HFFc6 (cell line): Measurements from ENCODE around the gene CAPZA1. TPM values are rescaled to one million over a fixed set of nuclear protein-coding genes. Genes with fewer than 3 reads are reported as not detected.
A peak's percentile ranks its signal among the peaks of the same experiment; 100 is the strongest.

ENCODE experiments used
- DNase-seq: peaks from one replicate; pipeline ENCODE4 v3.0.0-alpha.2; 2018
- H3K27ac Mint-ChIP-seq: 2 replicates; pipeline ENCODE4 v1.8.0; 2020; ENCODE audit warnings: mild to moderate bottlenecking, mixed read lengths
- H3K27me3 Mint-ChIP-seq: 2 replicates; pipeline ENCODE4 v1.8.0; 2021; ENCODE audit warnings: mild to moderate bottlenecking, moderate library complexity, mixed read lengths; ENCODE audit not compliant: insufficient read depth
- H3K36me3 Mint-ChIP-seq: 2 replicates; pipeline ENCODE4 v1.8.0; 2021; ENCODE audit warnings: low read depth, mixed read lengths
- H3K4me1 Mint-ChIP-seq: 2 replicates; pipeline ENCODE4 v1.8.0; 2020; ENCODE audit warnings: low read depth, mixed read lengths
- H3K4me3 Mint-ChIP-seq: 2 replicates; pipeline ENCODE4 v1.8.0; 2020; ENCODE audit warnings: mild to moderate bottlenecking, moderate library complexity, mixed read lengths
- H3K9me3 Mint-ChIP-seq: 2 replicates; pipeline ENCODE4 v1.8.0; 2020; ENCODE audit warnings: mild to moderate bottlenecking, mixed read lengths
- CTCF ChIP-seq: fragments of 200-600 bp; sonication (generic); IDR thresholded peaks from 2 replicates; pipeline ENCODE4 v1.5.0; 2021; ENCODE audit warnings: antibody characterized with exemption, mild to moderate bottlenecking
- total RNA-seq, 6 experiments: library from RNA; stranded (reverse); fragmentation: NEBNext Ultra II Directional; extraction: Animal tissue kit (Norgen Biotek cat#: 25700); gene quantifications; 2 replicates in 1 of 6; 3 replicates in 5 of 6; pipeline ENCODE4 v1.2.3, GENCODE V29; 2021

CAPZA1 gene
- total RNA-seq, 6 experiments from 2014 or later: 230 to 293 (median 265) TPM

GRCh38 chr1:112674440-112674985 is 54.9 kb downstream of the CAPZA1 start, which contains the start of gene MOV10:
TSS of gene MOV10 (plus strand) at chr1:112674659. CDS start at chr1:112674913, 254 bp downstream.
- Mint-ChIP-seq H3K36me3 (peaks cover 30% of the 10 kb centered on the region), H3K9me3 (no peaks in the 10 kb centered on the region), H3K4me1 (peaks cover 46% of the 10 kb centered on the region), H3K27ac (peak within 1 kb of the TSS; percentile 98), H3K27me3 (peaks cover 9% of the 10 kb centered on the region; the same call in 1 of the 2 replicates), H3K4me3 (peak within 1 kb of the TSS; percentile 96)
- peak; percentile 48 for DNase-seq
- TF ChIP-seq CTCF: no peak

GRCh38 chr1:112674986-112675727 is 55.5 kb downstream of the CAPZA1 start:
- H3K9me3 Mint-ChIP-seq: no peaks in the 10 kb centered on the region
- peak overlapping the region; percentile 98 for H3K27ac Mint-ChIP-seq
- H3K27me3 Mint-ChIP-seq: peaks cover 9% of the 10 kb centered on the region; the same call in 1 of the 2 replicates
- peak; percentile 28; the same call in 1 of the 2 replicates for TF ChIP-seq CTCF
- peak overlapping the region; percentile 96 for H3K4me3 Mint-ChIP-seq
- H3K36me3 Mint-ChIP-seq: peaks cover 27% of the 10 kb centered on the region
- H3K4me1 Mint-ChIP-seq: peaks cover 46% of the 10 kb centered on the region
- DNase-seq: no peak

GRCh38 chr1:112675728-112676381 is 56.2 kb downstream of the CAPZA1 start:
- Mint-ChIP-seq H3K4me3 (peak overlapping the region; percentile 90), H3K27ac (peak overlapping the region; percentile 79), H3K9me3 (no peaks in the 10 kb centered on the region), H3K4me1 (peaks cover 46% of the 10 kb centered on the region), H3K27me3 (peaks cover 9% of the 10 kb centered on the region; the same call in 1 of the 2 replicates), H3K36me3 (peaks cover 20% of the 10 kb centered on the region)
- no peak for TF ChIP-seq CTCF
- DNase-seq: peak; percentile 10

- no peak overlapping the region; the same call in 1 of the 2 replicates for H3K4me3 Mint-ChIP-seq
- H3K27ac Mint-ChIP-seq: no peak overlapping the region; the same call in 1 of the 2 replicates
- TF ChIP-seq CTCF: no peak
- peaks cover 40% of the 10 kb centered on the region for H3K4me1 Mint-ChIP-seq
- H3K36me3 Mint-ChIP-seq: peaks cover 15% of the 10 kb centered on the region
- H3K27me3 Mint-ChIP-seq: peaks cover 9% of the 10 kb centered on the region; the same call in 1 of the 2 replicates
- H3K9me3 Mint-ChIP-seq: no peaks in the 10 kb centered on the region
- no peak for DNase-seq
Observed at GRCh38 chr1:112676543-112676942, 56.9 kb downstream of the CAPZA1 start.

GRCh38 chr1:112677501-112677900 is 57.9 kb downstream of the CAPZA1 start:
- H3K27me3 Mint-ChIP-seq: peaks cover 9% of the 10 kb centered on the region; the same call in 1 of the 2 replicates
- H3K36me3 Mint-ChIP-seq: peaks cover 14% of the 10 kb centered on the region
- H3K4me3 Mint-ChIP-seq: no peak overlapping the region
- no peak for TF ChIP-seq CTCF
- H3K4me1 Mint-ChIP-seq: peaks cover 30% of the 10 kb centered on the region
- no peaks in the 10 kb centered on the region for H3K9me3 Mint-ChIP-seq
- DNase-seq: no peak
- H3K27ac Mint-ChIP-seq: no peak overlapping the region
